Adrenal gland (tissue), 19 donors: Measurements from ENCODE around the gene XDH. TPM values are rescaled to one million over a fixed set of nuclear protein-coding genes. Genes with fewer than 3 reads are reported as not detected.

ENCODE experiments used
- DNase-seq, 7 donors: peaks; one replicate each; pipeline ENCODE4 v3.0.0-alpha.2; 2019 to 2020
- H3K27ac ChIP-seq, 5 donors: fragments of 200-600 bp; sonication (generic) in 4 of 5; 1 replicate in 3 of 5; 2 replicates in 2 of 5; pipeline versions ENCODE4 v1.5.1 to v1.8.0; 2016 to 2020; ENCODE audit warnings: mild to moderate bottlenecking in 1 of 5
- H3K27me3 ChIP-seq: fragments of 200-600 bp; 2 replicates; pipeline ENCODE4 v1.8.0; 2021
- H3K36me3 ChIP-seq, 2 donors: fragments of 200-600 bp; replicated peaks in 1 of 2; 1 replicate in 1 of 2; 2 replicates in 1 of 2; pipeline versions ENCODE4 v1.5.1 to v1.8.0; 2018 to 2022
- H3K4me1 ChIP-seq, 2 donors: fragments of 200-600 bp; replicated peaks in 1 of 2; 1 replicate in 1 of 2; 2 replicates in 1 of 2; pipeline versions ENCODE4 v1.5.1 to v1.8.0; 2018 to 2021
- H3K4me3 ChIP-seq, 4 donors: fragments of 200-600 bp; sonication (generic) in 3 of 4; one replicate each; pipeline ENCODE4 v1.5.1; 2016 to 2018
- H3K9me3 ChIP-seq, 3 donors: fragments of 200-600 bp; sonication (generic) in 1 of 3; replicated peaks in 1 of 3; 1 replicate in 2 of 3; 2 replicates in 1 of 3; pipeline versions ENCODE4 v1.5.1 to v1.8.0; 2016 to 2021
- POLR2A ChIP-seq, 2 donors: fragments of 450-650 bp; IDR thresholded peaks; one replicate each; pipeline ENCODE4 v1.6.1; 2017; ENCODE audit warnings: antibody characterized with exemption in 2 of 2, mild to moderate bottlenecking in 2 of 2, moderate library complexity in 1 of 2
- WGBS, 4 donors: extraction: QIAGEN DNeasy Blood & Tissue Kit in 2 of 4; methylation state at CpG; one replicate each; pipeline versions ENCODE4 v1.1.5 to v1.1.7; 2013 to 2017; 5-methylcytosine and 5-hydroxymethylcytosine counted together
- intact Hi-C, 2 donors: fragments of 100-400 bp; cut with DNase I; formaldehyde crosslinking; loops; one replicate each; pipeline versions ENCODE4 v1.14.1 to v1.15.0; 2022 to 2023
- long read RNA-seq, 10 donors: library from polyadenylated mRNA in 3 of 10; unstranded in 2 of 10; stranded (forward) in 1 of 10; transcript quantifications; one replicate each; pipeline ENCODE4 v2.0.0 and lab custom pipeline, GENCODE V29; 2021 to 2026
- polyA plus RNA-seq, 3 donors: library from polyadenylated mRNA; stranded (reverse); fragments of 200-250 nt in 2 of 3; fragments of 350-450 nt in 1 of 3; fragmentation: Illumina TruSeq in 1 of 3; extraction: RNeasy Lipid Tissue Mini Kit (QIAGEN cat#74804) in 1 of 3; gene quantifications; one replicate each; pipeline ENCODE4 v1.2.3, GENCODE V29; 2013 to 2014
- total RNA-seq, 9 donors: library from RNA; depleted of rRNA in 4 of 9; stranded (reverse); fragments of >200 nt in 4 of 9; fragments of 120-200 nt in 1 of 9; fragmentation: NEBNext Ultra II Directional in 1 of 9; extraction: Animal tissue kit (Norgen Biotek cat#: 25700) in 1 of 9; gene quantifications; one replicate each; pipeline versions ENCODE4 v1.1.0 to v1.2.4, GENCODE V29; 2013 to 2023
- TF ChIP-seq, protein P1 (sequence below), 6 experiments: fragments of 450-650 bp in 4 of 6; fragments of 200-600 bp in 2 of 6; sonication (generic) in 1 of 6; IDR thresholded peaks; 1 replicate in 5 of 6; 2 replicates in 1 of 6; pipeline versions ENCODE4 v1.5.1 to v1.8.0; 2016 to 2021; ENCODE audit warnings: antibody characterized with exemption in 6 of 6, mild to moderate bottlenecking in 2 of 6, moderate library complexity in 1 of 6
- donor health status: healthy with polysubstance abuse.
- donor health status: Bipolar disorder and iron deficiency.
- donor health status: DM: yes; HTN: yes; CAD: no.
- donor health status: DM: no; HTN: no; CAD: no.
- donor health status: DM: no; HTN: no; CAD: no.
- donor health status: DM: yes; HTN: yes; CAD: no.

XDH gene
- total RNA-seq (under 1 TPM in 1 of 9 donors, not detected in 8; 0.11 TPM), polyA plus RNA-seq (under 1 TPM in 1 of 3 donors, not detected in 2; under 0.01 TPM)
- long read RNA-seq, donor 1, full-length matches to known transcripts = 1 of 1 reads
- long read RNA-seq, donor 1, partial matches to known transcripts = 0 of 1 reads
- long read RNA-seq, donor 1, other reads (novel, unspliced or antisense) = 0 of 1 reads
- long read RNA-seq, donor 2 = 0 reads
- long read RNA-seq, donor 3 = 0 reads
- long read RNA-seq, donor 4 = 0 reads
- long read RNA-seq, donor 5 = 0 reads
- long read RNA-seq, donor 6 = 0 reads
- long read RNA-seq, donor 7 = 0 reads
- long read RNA-seq, donor 8 = 0 reads
- long read RNA-seq, donor 9 = 0 reads
- long read RNA-seq, donor 10 = 0 reads

DNA sequence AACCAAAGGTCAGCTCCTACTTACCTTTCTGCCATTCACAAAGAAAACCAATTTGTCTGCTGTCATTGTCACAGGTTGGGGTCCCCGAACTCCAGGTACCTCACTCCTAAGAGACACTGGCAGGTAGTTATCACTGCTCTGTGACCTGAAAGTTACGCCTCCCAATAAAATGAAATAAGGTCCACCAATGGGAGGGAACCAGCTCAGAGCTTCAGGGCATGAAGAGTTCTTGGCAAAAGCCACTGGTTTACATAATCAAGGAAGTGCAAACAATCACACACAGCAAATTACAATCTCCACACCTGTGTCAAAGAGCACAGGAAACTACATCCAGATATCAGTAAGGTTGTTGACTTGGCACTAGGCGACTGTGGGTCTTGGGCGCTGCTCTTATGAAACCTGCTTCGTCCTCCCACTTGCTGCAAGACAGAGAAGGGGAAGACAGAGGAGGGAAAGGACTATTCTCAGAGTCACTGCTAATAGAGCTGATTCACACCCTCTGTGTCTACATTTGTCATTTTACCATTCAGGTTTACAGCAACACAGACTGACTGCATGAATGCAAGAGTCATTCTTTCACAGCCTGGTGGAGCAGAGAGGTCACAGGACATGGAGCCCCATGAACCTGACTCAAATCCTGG, at the start of gene XDH:
Gene XDH (minus strand): TSS at position 142 of the 641 bp plus-strand sequence. CDS start 76 bp downstream, at position 66.
- Histone ChIP-seq H3K27me3 (no peaks in the 10 kb centered on the region), H3K4me3 (no peak within 1 kb of the TSS), H3K4me1 (no peaks in the 10 kb centered on the region), H3K9me3 (peaks cover 0 to 7% (median 0%) of the 10 kb centered on the region in 3 donors), H3K27ac (no peak within 1 kb of the TSS), H3K36me3 (no peaks in the 10 kb centered on the region)
- intact Hi-C loops = no loop called here
- 70 to 81% (median 78%) methylated on average over 5 of the region's 5 CpGs for WGBS, 4 donors
- TF ChIP-seq, protein P1, sequence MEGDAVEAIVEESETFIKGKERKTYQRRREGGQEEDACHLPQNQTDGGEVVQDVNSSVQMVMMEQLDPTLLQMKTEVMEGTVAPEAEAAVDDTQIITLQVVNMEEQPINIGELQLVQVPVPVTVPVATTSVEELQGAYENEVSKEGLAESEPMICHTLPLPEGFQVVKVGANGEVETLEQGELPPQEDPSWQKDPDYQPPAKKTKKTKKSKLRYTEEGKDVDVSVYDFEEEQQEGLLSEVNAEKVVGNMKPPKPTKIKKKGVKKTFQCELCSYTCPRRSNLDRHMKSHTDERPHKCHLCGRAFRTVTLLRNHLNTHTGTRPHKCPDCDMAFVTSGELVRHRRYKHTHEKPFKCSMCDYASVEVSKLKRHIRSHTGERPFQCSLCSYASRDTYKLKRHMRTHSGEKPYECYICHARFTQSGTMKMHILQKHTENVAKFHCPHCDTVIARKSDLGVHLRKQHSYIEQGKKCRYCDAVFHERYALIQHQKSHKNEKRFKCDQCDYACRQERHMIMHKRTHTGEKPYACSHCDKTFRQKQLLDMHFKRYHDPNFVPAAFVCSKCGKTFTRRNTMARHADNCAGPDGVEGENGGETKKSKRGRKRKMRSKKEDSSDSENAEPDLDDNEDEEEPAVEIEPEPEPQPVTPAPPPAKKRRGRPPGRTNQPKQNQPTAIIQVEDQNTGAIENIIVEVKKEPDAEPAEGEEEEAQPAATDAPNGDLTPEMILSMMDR (IDR thresholded peaks at IDR 0.05) = no peak
- no peak for TF ChIP-seq POLR2A (IDR thresholded peaks at IDR 0.05)
- DNase-seq = no peak

DNA sequence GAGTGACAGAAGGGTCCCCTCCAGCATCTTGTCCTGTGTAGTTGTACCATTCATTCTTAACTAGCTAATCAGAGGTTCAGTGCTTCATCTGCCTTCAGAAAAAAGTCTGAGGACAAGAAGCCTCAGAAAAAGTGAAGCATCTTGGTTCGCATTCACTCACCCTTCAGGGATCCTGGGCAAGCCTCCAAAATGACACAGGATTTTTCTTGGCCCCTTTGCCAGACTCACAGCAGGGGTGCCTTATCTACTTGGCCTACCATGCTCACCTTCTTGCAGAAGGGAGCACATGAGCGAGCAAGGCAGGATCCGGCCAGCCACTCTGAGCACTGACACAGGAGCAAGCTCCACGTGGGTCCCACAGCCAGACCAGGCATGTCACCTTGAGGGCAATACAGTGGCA, 43.1 kb upstream of the XDH start:
- no peak overlapping the region for H3K4me3 ChIP-seq
- no peak for TF ChIP-seq POLR2A (IDR thresholded peaks at IDR 0.05)
- TF ChIP-seq, protein P1 (IDR thresholded peaks at IDR 0.05) = no peak
- intact Hi-C loops = no loop called here
- WGBS, 4 donors = 42 to 100% (median 71%) methylated on average over 1 to 4 of the region's 4 CpGs
- no peak overlapping the region for H3K27ac ChIP-seq
- peaks cover 5 to 18% (median 7%) of the 10 kb centered on the region in 3 donors for H3K9me3 ChIP-seq
- DNase-seq = no peak
- no peaks in the 10 kb centered on the region for H3K27me3 ChIP-seq
- H3K36me3 ChIP-seq = no peaks in the 10 kb centered on the region
- H3K4me1 ChIP-seq = no peaks in the 10 kb centered on the region

DNA sequence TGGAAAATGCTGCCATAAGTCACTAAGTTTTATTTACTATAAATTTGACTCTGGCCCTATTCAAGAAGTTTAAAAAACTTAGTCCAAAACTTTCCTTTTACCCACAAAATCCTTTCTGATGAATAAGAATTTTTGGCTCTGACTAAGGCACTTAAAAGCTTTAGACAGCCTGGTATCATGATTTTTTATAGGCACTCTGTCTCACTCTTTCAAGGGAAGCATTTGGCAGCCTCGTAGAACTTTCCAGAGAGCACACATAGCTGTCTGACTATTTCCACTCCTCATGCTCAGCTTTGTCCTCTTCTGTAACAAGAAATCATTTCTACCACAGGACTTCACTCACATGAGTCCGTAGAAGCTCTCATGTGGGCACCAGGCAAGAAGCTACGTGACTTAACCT, 32.3 kb upstream of the XDH start:
- H3K27me3 ChIP-seq = no peaks in the 10 kb centered on the region
- no peak overlapping the region for H3K4me3 ChIP-seq
- H3K27ac ChIP-seq = no peak overlapping the region
- no peaks in the 10 kb centered on the region for H3K36me3 ChIP-seq
- TF ChIP-seq, protein P1 (IDR thresholded peaks at IDR 0.05) = no peak
- no peak for TF ChIP-seq POLR2A (IDR thresholded peaks at IDR 0.05)
- WGBS, 4 donors = 60 to 68% (median 63%) methylated on average over 3 of the region's 3 CpGs
- no peak for DNase-seq
- no peaks in the 10 kb centered on the region for H3K9me3 ChIP-seq
- H3K4me1 ChIP-seq = no peaks in the 10 kb centered on the region
- intact Hi-C loops = no loop called here

DNA sequence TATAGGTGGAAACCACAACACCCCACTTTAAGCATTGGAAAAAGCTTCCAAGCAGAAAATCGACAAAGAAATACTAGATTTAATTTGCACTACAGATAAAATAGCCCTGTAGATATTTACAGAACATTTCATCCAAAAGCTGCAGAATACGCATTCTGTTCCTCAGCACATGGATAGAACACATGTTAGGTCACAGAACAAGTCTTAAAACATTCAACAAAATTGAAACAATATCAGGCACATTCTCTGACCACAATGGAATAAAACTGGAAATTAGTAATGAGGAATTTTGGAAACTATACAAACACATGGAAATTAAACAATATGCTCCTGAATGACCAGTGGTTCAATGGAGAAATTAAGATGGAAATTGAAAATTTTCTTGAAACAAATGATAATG, 27.8 kb upstream of the XDH start:
- Histone ChIP-seq H3K27me3 (no peaks in the 10 kb centered on the region), H3K4me3 (no peak overlapping the region), H3K36me3 (no peaks in the 10 kb centered on the region), H3K27ac (no peak overlapping the region), H3K9me3 (no peaks in the 10 kb centered on the region), H3K4me1 (no peaks in the 10 kb centered on the region)
- no peak for TF ChIP-seq POLR2A (IDR thresholded peaks at IDR 0.05)
- TF ChIP-seq, protein P1 (IDR thresholded peaks at IDR 0.05) = no peak
- no peak for DNase-seq
- 65 to 76% (median 74%) methylated on average over 2 of the region's 2 CpGs for WGBS, 4 donors
- intact Hi-C loops = no loop called here
